Dermis blood vessel endothelial cell (primary cell): ENCODE measurements around the gene OTOP1. TPM values are rescaled to one million over a fixed set of nuclear protein-coding genes. Genes with fewer than 3 reads are reported as not detected.
"Not testable (repeated sequence)": the region's sequence is repeated elsewhere in the genome, so short reads cannot be mapped to it uniquely, and the experiment has no call there.

Source experiments
- DNase-seq: peaks from one replicate; pipeline ENCODE4 v3.0.0; 2010
- total RNA-seq: library from RNA; depleted of rRNA; stranded (reverse); fragments of >200 nt; gene quantifications from 2 replicates; pipeline ENCODE4 v1.2.3, GENCODE V29; 2014

The OTOP1 gene
- total RNA-seq, 1 donor from 2014 or later, result not detected

DNA sequence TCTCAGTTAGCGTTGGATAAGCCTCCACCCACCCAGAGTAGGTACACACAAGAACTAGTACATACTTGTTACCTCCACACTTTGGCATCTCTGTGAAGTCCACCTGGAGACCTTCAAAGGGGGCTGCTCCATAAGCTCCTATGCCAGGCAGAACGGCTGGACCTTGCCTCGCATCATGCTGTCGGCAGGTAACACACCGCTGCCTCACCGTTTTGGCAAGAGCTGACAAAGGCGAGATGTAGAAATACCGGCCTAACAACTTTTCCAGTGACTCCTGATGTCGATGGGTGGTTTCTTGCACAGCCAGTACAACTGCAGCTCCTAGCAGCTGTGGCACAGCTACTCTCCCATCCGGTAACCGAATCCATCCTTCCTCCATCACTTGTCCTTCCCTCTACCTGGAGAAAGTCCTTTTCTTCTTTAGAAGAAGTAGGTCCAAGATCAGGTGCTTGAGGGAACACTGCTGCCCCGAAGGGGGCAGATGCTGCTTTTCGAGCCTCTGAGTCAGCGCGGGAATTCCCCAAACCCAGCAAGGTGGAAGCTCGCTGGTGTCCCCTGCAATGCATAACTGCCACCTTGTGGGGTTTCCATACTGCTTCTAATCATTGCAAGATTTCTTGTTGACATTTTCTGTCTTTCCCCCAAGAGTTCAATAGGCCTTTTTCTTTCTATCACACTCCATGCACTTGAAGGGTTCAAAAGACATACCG is 65.6 kb downstream of the OTOP1 start:
- not testable (repeated sequence) for DNase-seq

GRCh38 chr4:4145622-4146021 is 81.1 kb downstream of the OTOP1 start:
- DNase-seq, result not testable (repeated sequence)

DNA sequence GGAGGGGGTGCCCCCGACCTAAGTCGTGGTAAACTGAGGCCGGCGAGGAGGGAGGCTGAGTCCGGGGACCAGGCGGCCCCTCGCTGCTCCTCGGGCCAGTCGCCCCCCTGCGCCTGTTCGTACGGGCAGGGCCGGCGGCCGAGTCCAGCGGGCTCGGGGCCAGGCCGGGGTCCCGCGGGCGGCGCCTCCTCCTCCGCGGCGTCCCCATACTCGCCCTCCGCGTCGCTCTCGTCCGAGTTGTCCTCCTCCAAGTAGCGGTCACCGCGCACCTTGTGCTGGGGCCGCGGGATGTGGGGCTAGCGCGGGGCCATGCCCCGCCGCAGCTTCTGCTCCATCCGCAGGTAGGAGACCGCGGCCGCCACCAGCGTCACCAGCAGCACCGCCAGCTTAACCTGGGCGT is 83.4 kb downstream of the OTOP1 start:
- DNase-seq, result not testable (repeated sequence)

DNA sequence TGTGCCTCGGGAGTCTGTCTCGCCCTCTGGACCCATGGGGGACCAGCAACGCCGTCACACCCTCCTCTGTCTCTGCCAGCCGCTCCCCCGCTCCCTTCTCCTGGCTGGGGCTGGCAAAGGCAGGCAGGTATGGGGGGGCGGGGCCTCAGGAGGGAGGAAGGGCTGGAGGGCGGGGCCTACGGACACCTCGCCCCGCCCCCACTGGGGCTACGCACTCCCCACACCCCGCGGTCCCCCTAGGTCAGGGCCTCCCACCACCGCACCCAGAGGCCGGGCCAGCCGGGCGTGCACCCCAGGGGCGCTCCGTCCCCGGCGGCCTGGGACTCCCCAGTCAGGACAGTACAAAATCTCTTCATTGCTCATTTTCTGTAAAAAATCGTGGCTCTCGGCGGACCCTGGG is 84.0 kb downstream of the OTOP1 start:
- not testable (repeated sequence) for DNase-seq

DNA sequence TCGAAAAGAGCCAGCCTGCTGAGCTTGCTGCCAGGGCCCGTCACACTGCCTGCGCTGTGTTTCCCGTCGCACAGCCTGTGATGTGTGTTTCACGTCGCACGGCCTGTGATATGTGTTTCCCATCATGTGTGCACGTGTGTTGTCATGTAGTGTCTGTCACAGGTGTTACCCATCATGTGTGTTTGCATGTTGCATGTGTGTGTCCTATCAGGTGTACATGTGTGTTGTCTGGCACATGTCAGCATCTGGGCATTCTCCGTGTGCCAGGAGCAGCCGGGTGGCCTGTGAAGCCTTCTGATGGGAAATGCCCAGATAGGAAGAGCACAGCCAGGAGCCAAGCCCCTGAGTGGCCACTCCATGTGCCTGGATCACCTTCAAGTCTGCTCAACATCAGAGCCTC is 85.5 kb downstream of the OTOP1 start:
- DNase-seq, result not testable (repeated sequence)

Other genes starting within 250 kb of the OTOP1 start
- gene TMEM128, start 21.3 kb upstream of the OTOP1 start, total RNA-seq, result 13.1 and 15.8 TPM in 2 replicates
- 18.2 and 18.9 TPM in 2 replicates for gene LYAR, start 63.2 kb upstream of the OTOP1 start, total RNA-seq
- gene ZBTB49, start 63.3 kb upstream of the OTOP1 start, total RNA-seq, result 4.0 and 4.1 TPM in 2 replicates
- not detected in 2 replicates for gene NSG1, start 160.2 kb upstream of the OTOP1 start, total RNA-seq